SK-N-MC (cell line): ENCODE results near the gene GPC3.

Experiments used
- EZH2 ChIP-seq: fragments of 200-600 bp; sonication (generic); IDR thresholded peaks from one replicate; pipeline ENCODE4 v1.6.1; 2017; ENCODE audit warnings: antibody characterized with exemption
- FOXP2 ChIP-seq: optimal IDR thresholded peaks from 2 replicates; pipeline ENCODE3; 2011; ENCODE audit warnings: mild to moderate bottlenecking, moderate library complexity; ENCODE audit not compliant: insufficient read depth; ENCODE audit errors: extremely low read length, control extremely low read depth
- POLR2AphosphoS5 ChIP-seq: IDR thresholded peaks from 2 replicates; pipeline ENCODE4 v1.6.1; 2012; ENCODE audit warnings: mild to moderate bottlenecking, low read depth, low read length, borderline replicate concordance

DNA sequence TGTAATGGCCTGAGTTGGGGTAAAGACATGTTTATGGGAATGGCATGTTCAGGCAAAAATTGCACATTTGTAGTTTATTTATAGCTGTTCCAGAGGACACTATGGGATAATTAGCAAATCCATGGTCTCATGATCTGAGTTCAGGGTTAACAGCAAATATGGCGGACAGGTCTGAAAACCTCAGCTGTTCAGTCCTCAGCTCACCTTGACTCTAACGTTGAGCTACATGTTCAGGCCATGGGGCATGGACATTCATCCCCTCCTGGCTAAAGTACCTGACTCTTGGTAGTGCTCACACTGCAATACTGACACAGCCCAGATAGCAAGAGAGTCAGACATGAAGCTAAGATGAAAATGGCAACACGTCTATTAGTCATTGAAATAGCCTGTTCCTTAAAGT lies 408.5 kb downstream of the GPC3 start:
- TF ChIP-seq EZH2 (no peak), FOXP2 (no peak), POLR2AphosphoS5 (no peak)
